Kidney epithelial cell (primary cell): ENCODE data around the gene SPATA25. TPM values are rescaled to one million over a fixed set of nuclear protein-coding genes. Genes with fewer than 3 reads are reported as not detected.

Experiments
- DNase-seq: peaks from one replicate; pipeline ENCODE4 v3.0.0-alpha.2; 2010; ENCODE audit warnings: low read depth
- H3K27me3 ChIP-seq: 2 replicates; pipeline ENCODE4 v1.6.0; 2011; ENCODE audit warnings: low read length; ENCODE audit not compliant: control insufficient read depth, insufficient read depth
- H3K36me3 ChIP-seq: 2 replicates; pipeline ENCODE4 v1.5.1; 2011; ENCODE audit warnings: low read length; ENCODE audit not compliant: control insufficient read depth, insufficient read depth
- H3K4me3 ChIP-seq: 2 replicates; pipeline ENCODE4 v1.5.1; 2011; ENCODE audit warnings: low read depth, mild to moderate bottlenecking, control low read depth, low read length
- CTCF ChIP-seq: IDR thresholded peaks from 2 replicates; pipeline ENCODE4 v1.5.1; 2011; ENCODE audit warnings: mild to moderate bottlenecking, moderate library complexity, low read length, control low read depth, inconsistent platforms; ENCODE audit not compliant: insufficient read depth, poor library complexity, severe bottlenecking
- total RNA-seq: library from RNA; depleted of rRNA; stranded (reverse); fragments of >200 nt; gene quantifications from 2 replicates; pipeline ENCODE4 v1.2.3, GENCODE V29; 2015

SPATA25 gene
- total RNA-seq, 1 donor from 2014 or later = 0.25 TPM

GRCh38 chr20:45920462-45921336 is 33.3 kb upstream of the SPATA25 start:
- no peak overlapping the region for H3K4me3 ChIP-seq
- DNase-seq = no peak
- H3K27me3 ChIP-seq = no peaks in the 10 kb centered on the region
- TF ChIP-seq CTCF = no peak
- no peaks in the 10 kb centered on the region for H3K36me3 ChIP-seq

GRCh38 chr20:45919542-45920399 is 32.3 kb upstream of the SPATA25 start:
- Histone ChIP-seq H3K36me3 (no peaks in the 10 kb centered on the region), H3K27me3 (no peaks in the 10 kb centered on the region), H3K4me3 (no peak overlapping the region)
- no peak for DNase-seq
- no peak for TF ChIP-seq CTCF

GRCh38 chr20:45918779-45919537 is 31.5 kb upstream of the SPATA25 start:
- Histone ChIP-seq H3K4me3 (no peak overlapping the region), H3K27me3 (no peaks in the 10 kb centered on the region), H3K36me3 (no peaks in the 10 kb centered on the region)
- DNase-seq = no peak
- no peak for TF ChIP-seq CTCF

- TF ChIP-seq CTCF = no peak
- H3K4me3 ChIP-seq = no peak overlapping the region
- DNase-seq = no peak
- H3K27me3 ChIP-seq = no peaks in the 10 kb centered on the region
- H3K36me3 ChIP-seq = no peaks in the 10 kb centered on the region
These were observed 30.8 kb upstream of the SPATA25 start for GRCh38 chr20:45918182-45918737.

GRCh38 chr20:45917790-45918141 is 30.3 kb upstream of the SPATA25 start:
- no peaks in the 10 kb centered on the region for H3K27me3 ChIP-seq
- H3K4me3 ChIP-seq = no peak overlapping the region
- no peaks in the 10 kb centered on the region for H3K36me3 ChIP-seq
- no peak for DNase-seq
- no peak for TF ChIP-seq CTCF
